ENCODE measurements around the gene MGLL.

MGLL gene

GRCh38 chr3:127789990-127790881 is 32.1 kb downstream of the MGLL start:
- no peak for DNase-seq (ENCODE audit: low spot score)

GRCh38 chr3:127789051-127789450 is 33.3 kb downstream of the MGLL start:
- no peak for DNase-seq (ENCODE audit: low spot score)

- DNase-seq (ENCODE audit: low spot score): no peak
These were observed 33.8 kb downstream of the MGLL start for GRCh38 chr3:127788451-127788909.

GRCh38 chr3:127787571-127788365 is 34.5 kb downstream of the MGLL start:
- DNase-seq (ENCODE audit: low spot score): no peak

GRCh38 chr3:127787071-127787490 is 35.2 kb downstream of the MGLL start:
- DNase-seq (ENCODE audit: low spot score): no peak

GRCh38 chr3:127786353-127787070 is 35.8 kb downstream of the MGLL start:
- DNase-seq (ENCODE audit: low spot score): no peak

- DNase-seq (ENCODE audit: low spot score): no peak
These were observed 36.5 kb downstream of the MGLL start for GRCh38 chr3:127785711-127786265.

GRCh38 chr3:127784865-127785710 is 37.2 kb downstream of the MGLL start:
- no peak for DNase-seq (ENCODE audit: low spot score)

GRCh38 chr3:127784283-127784682 is 38.0 kb downstream of the MGLL start:
- no peak for DNase-seq (ENCODE audit: low spot score)

- DNase-seq (ENCODE audit: low spot score): no peak
These were observed 38.6 kb downstream of the MGLL start for GRCh38 chr3:127783642-127784160.

GRCh38 chr3:127783166-127783565 is 39.1 kb downstream of the MGLL start:
- no peak for DNase-seq (ENCODE audit: low spot score)

- no peak for DNase-seq (ENCODE audit: low spot score)
These were observed 40.8 kb downstream of the MGLL start for GRCh38 chr3:127781411-127782001.

- DNase-seq (ENCODE audit: low spot score): no peak
These were observed 41.5 kb downstream of the MGLL start for GRCh38 chr3:127780536-127781400.

- DNase-seq (ENCODE audit: low spot score): no peak
These were observed 42.6 kb downstream of the MGLL start for GRCh38 chr3:127779747-127780146.

- no peak for DNase-seq (ENCODE audit: low spot score)
These were observed 44.2 kb downstream of the MGLL start for GRCh38 chr3:127777921-127778656.

GRCh38 chr3:127777332-127777731 is 45.0 kb downstream of the MGLL start:
- no peak for DNase-seq (ENCODE audit: low spot score)

- DNase-seq (ENCODE audit: low spot score): no peak
These were observed 46.0 kb downstream of the MGLL start for GRCh38 chr3:127776347-127776746.

- DNase-seq (ENCODE audit: low spot score): no peak
These were observed 46.8 kb downstream of the MGLL start for GRCh38 chr3:127775398-127776109.

Measured in SW480 (cell line).